Keratinocyte (primary cell): ENCODE results near the gene CCNG2. TPM values are rescaled to one million over a fixed set of nuclear protein-coding genes. Genes with fewer than 3 reads are reported as not detected.

ENCODE experiments used
- DNase-seq: peaks from one replicate; pipeline ENCODE4 v3.0.0-alpha.2; 2011; ENCODE audit warnings: low read depth, missing footprints, low spot score
- FAIRE-seq: peaks from 2 replicates; lab custom pipeline; 2011; peaks lifted over from hg19 to GRCh38; lab: Jason Lieb, UNC
- H2AFZ ChIP-seq: 2 replicates; pipeline ENCODE4 v1.6.0; 2012; ENCODE audit warnings: low read length, control low read depth, inconsistent platforms; ENCODE audit not compliant: control insufficient read depth
- H3K27ac ChIP-seq: 2 replicates; pipeline ENCODE4 v1.5.1; 2011; ENCODE audit warnings: low read length; ENCODE audit not compliant: control insufficient read depth, insufficient read depth
- H3K27me3 ChIP-seq: 3 replicates; pipeline ENCODE4 v1.6.0; 2011; ENCODE audit warnings: low read length; ENCODE audit not compliant: control insufficient read depth, insufficient read depth; ENCODE audit errors: extremely low read depth
- H3K36me3 ChIP-seq, 2 experiments: 2 replicates in 1 of 2; 3 replicates in 1 of 2; pipeline ENCODE4 v1.5.1; 2011; ENCODE audit warnings: low read length in 2 of 2, mild to moderate bottlenecking in 1 of 2; ENCODE audit not compliant: control insufficient read depth in 2 of 2, insufficient read depth in 2 of 2; ENCODE audit errors: extremely low read depth in 1 of 2
- H3K4me1 ChIP-seq: 3 replicates; pipeline ENCODE4 v1.5.1; 2011; ENCODE audit warnings: low read length; ENCODE audit not compliant: control insufficient read depth, insufficient read depth; ENCODE audit errors: extremely low read depth
- H3K4me2 ChIP-seq: 3 replicates; pipeline ENCODE4 v1.6.0; 2011; ENCODE audit warnings: low read depth, low read length; ENCODE audit not compliant: control insufficient read depth, insufficient read depth; ENCODE audit errors: extremely low read depth
- H3K4me3 ChIP-seq, 3 experiments: fragments of 200-600 bp in 1 of 3; sonication (generic) in 1 of 3; 2 replicates in 2 of 3; 3 replicates in 1 of 3; pipeline ENCODE4 v1.5.1; 2011 to 2016; ENCODE audit warnings: low read length in 3 of 3, mild to moderate bottlenecking in 3 of 3, control low read depth in 2 of 3, inconsistent platforms in 1 of 3, low read depth in 1 of 3, mixed read lengths in 1 of 3, mixed run types in 1 of 3, moderate library complexity in 1 of 3; ENCODE audit not compliant: control insufficient read depth in 2 of 3, insufficient read depth in 2 of 3; ENCODE audit errors: extremely low read depth in 1 of 3
- H3K79me2 ChIP-seq: 2 replicates; pipeline ENCODE4 v1.6.0; 2012; ENCODE audit warnings: low read length; ENCODE audit not compliant: control insufficient read depth, insufficient read depth
- H3K9ac ChIP-seq: 3 replicates; pipeline ENCODE4 v1.6.0; 2011; ENCODE audit warnings: low read length; ENCODE audit not compliant: control insufficient read depth, insufficient read depth; ENCODE audit errors: extremely low read depth
- H3K9me1 ChIP-seq: 3 replicates; pipeline ENCODE4 v1.6.0; 2011; ENCODE audit warnings: low read length; ENCODE audit not compliant: control insufficient read depth, insufficient read depth; ENCODE audit errors: extremely low read depth
- H3K9me3 ChIP-seq: 2 replicates; pipeline ENCODE4 v1.5.1; 2012; ENCODE audit warnings: low read depth, low read length; ENCODE audit not compliant: control insufficient read depth
- H4K20me1 ChIP-seq: 3 replicates; pipeline ENCODE4 v1.6.0; 2011; ENCODE audit warnings: low read length; ENCODE audit not compliant: control insufficient read depth, insufficient read depth; ENCODE audit errors: extremely low read depth
- EZH2 ChIP-seq: IDR thresholded peaks from one replicate; pipeline ENCODE4 v1.6.1; 2012; ENCODE audit warnings: inconsistent platforms, mild to moderate bottlenecking, low read length, moderate library complexity
- dilution Hi-C: fragments of 300-500 bp; cut with MboI; formaldehyde crosslinking; loops from one replicate; pipeline ENCODE4 v1.7.0; 2020; ENCODE audit warnings: low sequenced_read_pairs; ENCODE audit not compliant: extremely low pct_ligation_motif_present
- polyA plus RNA-seq, 5 experiments: library from polyadenylated mRNA; depleted of rRNA in 3 of 5; stranded (reverse) in 3 of 5; stranded (forward) in 1 of 5; unstranded in 1 of 5; fragments of >200 nt; gene quantifications; 1 replicate in 1 of 5; 2 replicates in 3 of 5; 3 replicates in 1 of 5; pipeline versions ENCODE4 v1.2.1 to v1.2.3, GENCODE V29; 2011 to 2012; ENCODE audit warnings: missing spikeins in 2 of 5, low read depth in 1 of 5, low replicate concordance in 1 of 5
- TF ChIP-seq, protein P1 (sequence below), 3 experiments: IDR thresholded peaks in 1 of 3; conservative IDR thresholded peaks in 1 of 3; optimal IDR thresholded peaks in 1 of 3; 2 replicates in 2 of 3; 3 replicates in 1 of 3; pipeline versions ENCODE3 to v1.5.1; 2011; ENCODE audit warnings: low read length in 3 of 3, mild to moderate bottlenecking in 3 of 3, moderate library complexity in 2 of 3, control low read depth in 1 of 3, inconsistent platforms in 1 of 3; ENCODE audit not compliant: insufficient read depth in 2 of 3; ENCODE audit errors: extremely low read depth in 1 of 3

The CCNG2 gene
- polyA plus RNA-seq, 1 donor (not counting 4 experiments of a cell fraction or from before 2014, with no cell fraction given): 96.9 TPM

DNA sequence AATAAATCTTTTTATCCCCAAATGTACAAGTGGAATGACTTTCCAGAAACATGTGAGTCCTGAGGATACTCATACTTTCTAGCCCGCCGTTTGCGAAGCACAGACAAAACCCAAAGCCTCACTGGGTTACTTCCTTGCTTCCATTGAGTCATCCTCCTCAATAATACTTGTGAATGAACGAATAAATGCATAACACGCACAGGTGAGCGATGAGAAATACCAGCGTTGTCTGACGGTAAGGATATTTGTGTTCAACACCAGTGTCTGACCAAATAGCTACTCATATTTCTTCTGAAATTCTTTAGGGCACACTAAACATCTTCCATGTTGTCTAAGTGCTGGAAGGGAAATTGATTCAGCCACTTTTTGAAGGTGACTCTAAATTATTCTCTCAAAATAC, 36.0 kb downstream of the CCNG2 start:
- Histone ChIP-seq H3K9ac (no peak overlapping the region), H3K9me3 (no peaks in the 10 kb centered on the region), H3K4me1 (peaks cover 20% of the 10 kb centered on the region), H3K79me2 (no peaks in the 10 kb centered on the region), H3K4me2 (no peak overlapping the region), H4K20me1 (no peaks in the 10 kb centered on the region), H3K36me3 (no peaks in the 10 kb centered on the region), H3K9me1 (no peaks in the 10 kb centered on the region), H2AFZ (no peak overlapping the region), H3K4me3 (no peak overlapping the region), H3K27me3 (no peaks in the 10 kb centered on the region), H3K27ac (no peak overlapping the region)
- dilution Hi-C loops: no loop called here
- DNase-seq: no peak
- no peak for TF ChIP-seq EZH2
- no peak for FAIRE-seq

DNA sequence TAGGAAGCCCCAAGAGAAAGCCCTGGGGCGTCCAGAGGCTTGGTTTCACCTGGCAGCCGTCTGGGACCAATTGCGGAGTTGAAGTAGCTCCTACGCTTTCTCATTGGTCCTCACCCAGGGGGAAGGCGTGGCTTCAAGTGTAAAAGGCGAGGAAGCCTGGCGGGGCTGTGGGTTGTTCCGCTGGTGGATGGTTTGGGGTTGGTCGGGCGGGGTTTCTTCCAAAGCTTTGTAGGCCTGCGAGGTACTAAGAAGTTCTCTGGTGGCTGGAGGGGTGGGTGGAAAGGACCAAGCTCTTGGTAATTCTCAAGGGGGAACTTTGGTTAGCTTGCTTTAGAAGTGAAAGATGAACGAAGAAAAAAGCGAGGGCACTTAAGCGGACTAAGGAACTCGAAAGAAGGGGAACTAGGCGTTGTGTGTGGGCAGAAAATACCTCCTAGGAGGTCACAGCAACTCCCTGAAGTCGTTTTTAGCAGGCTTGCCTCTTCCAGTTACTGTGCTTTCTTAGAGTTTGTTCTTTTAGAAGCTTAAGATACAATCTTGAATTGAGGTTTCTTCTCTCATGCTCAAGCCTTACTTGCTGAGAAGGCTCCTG, 36.6 kb downstream of the CCNG2 start:
- Histone ChIP-seq H3K9me3 (no peaks in the 10 kb centered on the region), H3K9ac (no peak overlapping the region), H3K36me3 (no peaks in the 10 kb centered on the region), H3K4me2 (no peak overlapping the region), H3K79me2 (no peaks in the 10 kb centered on the region), H4K20me1 (no peaks in the 10 kb centered on the region), H3K27me3 (no peaks in the 10 kb centered on the region), H3K4me3 (no peak overlapping the region), H3K27ac (no peak overlapping the region), H2AFZ (no peak overlapping the region), H3K4me1 (peaks cover 20% of the 10 kb centered on the region), H3K9me1 (no peaks in the 10 kb centered on the region)
- dilution Hi-C loops: no loop called here
- FAIRE-seq (no peak), DNase-seq (no peak)
- TF ChIP-seq, protein P1, sequence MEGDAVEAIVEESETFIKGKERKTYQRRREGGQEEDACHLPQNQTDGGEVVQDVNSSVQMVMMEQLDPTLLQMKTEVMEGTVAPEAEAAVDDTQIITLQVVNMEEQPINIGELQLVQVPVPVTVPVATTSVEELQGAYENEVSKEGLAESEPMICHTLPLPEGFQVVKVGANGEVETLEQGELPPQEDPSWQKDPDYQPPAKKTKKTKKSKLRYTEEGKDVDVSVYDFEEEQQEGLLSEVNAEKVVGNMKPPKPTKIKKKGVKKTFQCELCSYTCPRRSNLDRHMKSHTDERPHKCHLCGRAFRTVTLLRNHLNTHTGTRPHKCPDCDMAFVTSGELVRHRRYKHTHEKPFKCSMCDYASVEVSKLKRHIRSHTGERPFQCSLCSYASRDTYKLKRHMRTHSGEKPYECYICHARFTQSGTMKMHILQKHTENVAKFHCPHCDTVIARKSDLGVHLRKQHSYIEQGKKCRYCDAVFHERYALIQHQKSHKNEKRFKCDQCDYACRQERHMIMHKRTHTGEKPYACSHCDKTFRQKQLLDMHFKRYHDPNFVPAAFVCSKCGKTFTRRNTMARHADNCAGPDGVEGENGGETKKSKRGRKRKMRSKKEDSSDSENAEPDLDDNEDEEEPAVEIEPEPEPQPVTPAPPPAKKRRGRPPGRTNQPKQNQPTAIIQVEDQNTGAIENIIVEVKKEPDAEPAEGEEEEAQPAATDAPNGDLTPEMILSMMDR (optimal IDR thresholded peaks at IDR 0.05 in 1 of 3, IDR thresholded peaks at IDR 0.05 in 1 of 3, conservative IDR thresholded peaks at IDR 0.05 in 1 of 3; ENCODE audit: extremely low read depth in 1 of 3, insufficient read depth in 2 of 3, low read length in 3 of 3): no peak
- TF ChIP-seq EZH2: no peak

DNA sequence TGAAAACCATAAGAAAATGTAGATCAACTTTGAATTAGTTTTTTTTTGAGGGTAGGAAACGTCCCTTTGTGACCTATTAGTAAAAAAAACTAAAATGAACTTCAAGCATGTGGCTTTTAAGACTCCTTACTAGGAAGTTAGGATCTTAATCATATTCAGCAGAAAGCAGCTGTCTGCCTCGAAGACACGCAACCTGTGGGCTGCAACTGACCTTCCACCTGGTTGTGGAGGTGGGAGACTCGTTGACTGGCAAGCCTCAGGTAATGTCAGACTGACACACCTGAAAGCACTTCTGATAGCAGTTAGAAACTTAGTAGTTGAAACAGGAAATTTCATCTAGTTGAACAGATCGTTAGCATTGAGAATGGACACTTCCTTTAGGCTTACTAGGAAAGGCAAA, 37.4 kb downstream of the CCNG2 start:
- peaks cover 21% of the 10 kb centered on the region for H3K4me1 ChIP-seq
- H3K9ac ChIP-seq: no peak overlapping the region
- H2AFZ ChIP-seq: no peak overlapping the region
- no peak overlapping the region for H3K4me2 ChIP-seq
- no peaks in the 10 kb centered on the region for H3K36me3 ChIP-seq
- no peaks in the 10 kb centered on the region for H3K9me1 ChIP-seq
- H3K4me3 ChIP-seq: no peak overlapping the region
- dilution Hi-C loops: no loop called here
- DNase-seq (no peak), FAIRE-seq (no peak)
- TF ChIP-seq, protein P1 (optimal IDR thresholded peaks at IDR 0.05 in 1 of 3, IDR thresholded peaks at IDR 0.05 in 1 of 3, conservative IDR thresholded peaks at IDR 0.05 in 1 of 3; ENCODE audit: extremely low read depth in 1 of 3, insufficient read depth in 2 of 3, low read length in 3 of 3): no peak
- TF ChIP-seq EZH2: no peak
- no peak overlapping the region for H3K27ac ChIP-seq
- H4K20me1 ChIP-seq: no peaks in the 10 kb centered on the region
- H3K9me3 ChIP-seq: no peaks in the 10 kb centered on the region
- no peaks in the 10 kb centered on the region for H3K79me2 ChIP-seq
- no peaks in the 10 kb centered on the region for H3K27me3 ChIP-seq
